ENCODE results near the gene PACSIN2.
"Not testable (repeated sequence)": the region's sequence is repeated elsewhere in the genome, so short reads cannot be mapped to it uniquely, and the experiment has no call there.

PACSIN2 gene, protein sequence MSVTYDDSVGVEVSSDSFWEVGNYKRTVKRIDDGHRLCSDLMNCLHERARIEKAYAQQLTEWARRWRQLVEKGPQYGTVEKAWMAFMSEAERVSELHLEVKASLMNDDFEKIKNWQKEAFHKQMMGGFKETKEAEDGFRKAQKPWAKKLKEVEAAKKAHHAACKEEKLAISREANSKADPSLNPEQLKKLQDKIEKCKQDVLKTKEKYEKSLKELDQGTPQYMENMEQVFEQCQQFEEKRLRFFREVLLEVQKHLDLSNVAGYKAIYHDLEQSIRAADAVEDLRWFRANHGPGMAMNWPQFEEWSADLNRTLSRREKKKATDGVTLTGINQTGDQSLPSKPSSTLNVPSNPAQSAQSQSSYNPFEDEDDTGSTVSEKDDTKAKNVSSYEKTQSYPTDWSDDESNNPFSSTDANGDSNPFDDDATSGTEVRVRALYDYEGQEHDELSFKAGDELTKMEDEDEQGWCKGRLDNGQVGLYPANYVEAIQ

DNA sequence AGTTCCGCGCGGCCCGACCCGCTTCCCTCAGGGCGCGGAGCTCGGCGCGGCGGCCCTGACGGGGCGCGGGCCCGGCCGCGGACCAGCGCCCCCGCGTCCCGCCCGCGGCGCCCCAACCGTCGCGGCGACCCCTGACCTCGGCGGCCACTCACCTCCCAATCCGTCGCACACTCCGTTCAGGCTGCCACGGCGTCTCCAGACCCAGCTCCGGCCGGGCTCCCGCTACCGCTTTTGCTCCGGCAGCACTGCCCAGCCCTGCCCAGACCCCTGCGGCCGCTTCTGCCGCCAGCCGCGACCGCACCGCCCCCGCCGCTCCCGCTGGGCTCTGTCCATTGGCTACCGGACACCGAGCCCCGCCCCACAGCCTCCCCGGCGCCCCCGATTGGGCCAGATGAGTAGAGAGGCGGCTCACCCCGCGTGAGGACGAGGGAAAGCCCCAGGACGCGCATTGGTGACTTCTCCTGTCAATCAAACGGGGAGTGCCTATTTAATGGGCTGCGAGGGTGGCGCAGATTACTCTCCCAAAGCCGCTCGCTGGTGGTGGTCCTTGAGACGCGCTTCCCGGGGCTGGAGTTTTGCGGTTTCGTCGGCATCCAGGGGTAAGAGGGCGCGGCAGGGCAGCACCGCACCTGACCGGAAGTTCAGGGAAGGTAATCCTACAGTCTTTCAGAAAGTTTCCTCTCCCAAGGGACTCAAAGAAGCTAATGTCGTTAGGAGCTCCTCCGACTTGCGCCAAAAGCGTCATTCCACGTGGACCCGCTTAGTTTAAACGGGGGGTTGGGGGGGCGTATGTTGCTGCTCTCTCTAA lies at the start of gene PACSIN2:
Gene PACSIN2, minus strand, starts transcription at position 281 of the 808 bp plus-strand sequence. CDS start 103,069 bp downstream, outside the sequence.
- peak; percentile 98 to 99 for DNase-seq (ENCODE audit: low read depth in 2 of 2)

GRCh38 chr22:43060183-43060582 lies 45.2 kb upstream of the PACSIN2 start:
- DNase-seq (ENCODE audit: low read depth in 2 of 2): peak; percentile 25 to 52

- no peak for DNase-seq (ENCODE audit: low read depth in 2 of 2)
These were observed 42.7 kb upstream of the PACSIN2 start for GRCh38 chr22:43057641-43058040.

DNA sequence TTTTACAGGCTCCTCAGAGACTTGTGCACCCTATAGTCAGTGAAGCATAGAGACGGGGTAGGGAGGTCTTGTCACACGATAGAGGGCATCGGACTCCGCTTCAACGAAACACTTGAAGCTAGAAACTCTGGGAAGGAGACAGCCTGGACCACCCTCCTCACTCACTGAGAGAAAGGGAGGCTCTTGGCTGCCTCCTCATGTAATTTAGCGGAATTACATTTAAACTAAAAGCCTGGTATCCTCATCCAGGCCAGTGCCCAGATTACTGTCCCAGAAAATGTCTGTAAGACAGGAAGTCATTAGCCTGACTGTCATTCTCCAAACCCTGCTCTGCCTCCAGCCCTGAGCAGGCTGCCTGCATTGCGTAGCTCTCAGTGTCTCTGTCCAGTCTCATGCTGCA lies 38.2 kb upstream of the PACSIN2 start:
- DNase-seq (ENCODE audit: low read depth in 2 of 2): no peak

DNA sequence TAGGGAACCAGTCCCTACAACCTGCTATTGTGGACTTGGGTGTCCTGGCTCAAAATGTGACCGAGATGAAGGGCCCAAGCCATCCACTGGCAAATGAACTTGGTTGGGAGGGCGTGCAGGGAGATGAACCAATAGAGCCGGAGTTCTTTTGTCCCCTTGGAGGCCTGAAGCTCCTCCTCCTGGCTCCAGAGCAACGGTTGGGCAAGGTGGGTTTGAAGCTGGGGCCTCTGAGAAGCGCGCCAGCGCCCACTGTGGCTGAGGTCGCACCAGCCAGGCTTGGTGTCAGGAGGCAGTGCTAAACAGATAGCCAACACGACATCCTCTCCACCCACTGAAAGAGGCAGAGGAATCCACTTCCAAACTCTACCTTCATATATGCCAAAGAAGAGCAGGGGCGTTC lies 36.0 kb upstream of the PACSIN2 start:
- DNase-seq (ENCODE audit: low read depth in 2 of 2): no peak

DNA sequence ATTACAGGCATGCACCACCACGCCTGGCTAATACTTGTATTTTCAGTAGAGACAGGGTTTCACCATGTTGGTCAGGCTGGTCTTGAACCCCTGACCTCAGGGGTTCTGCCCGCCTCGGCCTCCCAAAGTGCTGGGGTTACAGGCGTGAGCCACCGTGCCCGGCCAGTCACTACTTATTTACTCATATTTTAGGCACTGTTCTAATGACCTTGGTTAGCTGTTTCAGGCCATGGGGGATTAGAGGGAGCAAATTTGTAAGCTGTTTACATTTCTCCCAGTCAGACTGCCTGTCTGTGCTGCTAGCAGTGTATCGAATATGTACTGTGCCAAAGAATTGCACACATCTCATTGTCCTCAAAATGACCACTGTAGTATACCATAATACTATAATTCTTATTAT lies 32.7 kb upstream of the PACSIN2 start:
- DNase-seq (ENCODE audit: low read depth in 2 of 2): no peak

GRCh38 chr22:43044290-43044712 lies 29.4 kb upstream of the PACSIN2 start:
- no peak for DNase-seq (ENCODE audit: low read depth in 2 of 2)

DNA sequence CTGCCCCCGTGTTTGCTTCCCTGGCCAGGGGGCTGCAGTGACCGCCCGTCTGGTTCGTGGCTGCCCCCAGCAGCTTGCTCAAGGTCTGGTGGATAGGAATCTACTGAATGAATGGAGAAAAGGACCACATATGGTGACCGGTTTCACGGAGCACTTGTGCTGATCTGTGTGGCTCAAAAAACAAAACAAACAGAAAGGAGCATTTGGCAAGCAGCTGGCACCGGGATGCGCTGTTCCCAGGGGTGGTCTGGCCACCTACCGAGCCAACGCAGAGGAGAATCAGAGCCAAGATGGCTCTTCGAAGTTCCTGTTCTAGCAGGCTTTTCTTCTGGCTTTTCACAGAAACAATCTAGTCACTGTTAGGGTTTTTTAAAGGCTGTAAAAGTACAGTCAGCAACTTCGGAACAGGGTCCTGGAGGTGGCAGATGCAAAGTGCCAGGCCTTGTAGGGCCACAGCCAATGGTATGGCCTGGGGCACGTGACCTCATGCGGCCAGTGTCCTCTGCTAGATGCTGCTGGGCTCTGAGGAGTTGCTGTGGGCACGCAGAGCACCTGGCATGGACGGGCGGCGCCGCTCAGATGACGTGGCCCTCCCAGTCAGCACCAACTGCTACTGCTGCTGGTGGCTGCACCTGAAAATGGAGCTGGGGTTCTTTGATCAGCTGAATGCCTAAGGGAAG lies 27.3 kb upstream of the PACSIN2 start:
- DNase-seq (ENCODE audit: low read depth in 2 of 2): no peak

- no peak for DNase-seq (ENCODE audit: low read depth in 2 of 2)
These were observed 24.9 kb upstream of the PACSIN2 start for GRCh38 chr22:43039800-43040199.

DNA sequence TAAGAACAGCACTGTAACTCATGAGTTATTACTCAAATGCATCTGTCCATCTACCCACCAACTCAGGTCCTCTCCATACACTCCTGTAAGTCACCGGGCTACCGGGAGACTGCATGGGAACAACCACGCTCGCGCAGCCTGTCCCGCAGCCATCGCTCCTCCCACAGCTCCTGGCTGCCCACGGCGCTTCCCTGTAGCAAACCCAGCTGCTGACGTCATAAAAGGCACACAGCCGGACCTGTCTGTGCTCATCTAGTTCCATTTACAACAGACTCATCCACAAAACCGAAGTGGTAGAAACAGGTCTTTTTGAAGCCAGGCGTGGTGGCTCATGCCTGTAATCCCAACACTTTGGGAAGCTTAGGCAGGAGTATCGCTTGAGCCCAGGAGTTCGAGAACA lies 23.4 kb upstream of the PACSIN2 start:
- DNase-seq (ENCODE audit: low read depth in 2 of 2): no peak

DNA sequence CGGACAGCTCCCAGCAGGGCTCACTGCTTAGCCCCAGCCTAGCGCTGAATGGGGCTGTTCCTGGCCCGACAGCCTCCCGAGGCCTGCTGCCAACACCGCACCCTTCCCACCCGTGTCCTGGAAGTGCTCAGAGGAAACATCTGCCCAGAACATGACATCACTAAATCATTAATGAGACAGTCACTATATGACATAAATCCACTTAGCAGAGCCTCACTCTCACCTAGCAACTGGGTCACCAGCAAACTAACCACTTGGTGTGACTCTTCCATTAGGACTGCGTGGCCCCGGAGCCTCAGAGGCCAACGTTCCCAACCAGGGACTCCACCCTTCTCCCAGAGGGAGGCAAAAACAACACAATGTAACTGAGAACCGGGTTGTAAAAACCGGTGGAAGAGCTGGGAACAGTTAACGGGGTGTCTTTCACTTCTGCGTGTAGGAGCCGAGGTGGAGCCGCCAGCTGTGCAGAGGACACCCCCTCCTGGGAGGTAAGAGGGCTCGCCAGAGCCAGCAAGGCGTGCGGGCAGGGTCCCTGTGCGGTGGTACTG lies 21.4 kb upstream of the PACSIN2 start:
- DNase-seq (ENCODE audit: low read depth in 2 of 2): no peak

DNA sequence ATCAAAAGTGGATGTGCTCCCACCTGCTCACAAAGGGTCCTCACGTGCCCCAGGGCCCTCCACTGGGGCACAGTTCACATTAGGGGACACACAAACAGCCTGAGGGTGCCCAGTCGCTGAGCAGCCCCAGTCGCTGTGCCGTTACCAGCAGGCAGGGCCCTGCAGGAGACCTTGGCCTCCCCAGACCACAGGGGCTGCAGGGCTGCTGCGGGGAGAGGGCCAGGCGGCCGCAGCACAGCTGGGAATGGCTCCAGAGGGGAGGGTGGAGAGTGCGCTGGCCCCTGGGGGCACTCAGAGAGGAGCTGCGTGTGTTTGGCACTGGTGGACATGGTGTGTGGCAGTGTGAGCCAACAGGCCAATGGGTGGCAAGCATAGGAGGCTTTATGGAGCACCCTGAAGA lies 20.3 kb upstream of the PACSIN2 start:
- no peak for DNase-seq (ENCODE audit: low read depth in 2 of 2)

- DNase-seq (ENCODE audit: low read depth in 2 of 2): no peak
These were observed 16.7 kb upstream of the PACSIN2 start for GRCh38 chr22:43031617-43032016.

DNA sequence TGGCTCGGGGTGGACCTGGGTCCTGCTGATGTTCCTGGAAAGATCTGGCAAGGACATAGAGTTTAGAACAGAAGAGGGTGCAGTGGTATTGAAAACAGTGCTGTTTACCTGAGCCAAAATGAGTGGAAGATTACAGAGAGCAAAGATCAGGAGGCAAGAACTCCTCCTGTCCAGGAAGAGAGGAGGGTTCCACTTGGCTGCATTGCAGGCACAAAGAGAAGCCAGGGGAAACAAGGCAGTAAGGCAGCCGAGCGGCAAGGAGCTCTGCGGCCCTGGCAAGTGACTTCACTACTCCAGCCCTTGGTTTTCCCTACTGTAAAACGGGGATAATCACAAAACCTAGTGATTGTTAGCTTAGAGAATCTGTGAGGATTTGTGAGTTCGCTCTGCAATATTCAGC lies 3.7 kb upstream of the PACSIN2 start:
- no peak for DNase-seq (ENCODE audit: low read depth in 2 of 2)

DNA sequence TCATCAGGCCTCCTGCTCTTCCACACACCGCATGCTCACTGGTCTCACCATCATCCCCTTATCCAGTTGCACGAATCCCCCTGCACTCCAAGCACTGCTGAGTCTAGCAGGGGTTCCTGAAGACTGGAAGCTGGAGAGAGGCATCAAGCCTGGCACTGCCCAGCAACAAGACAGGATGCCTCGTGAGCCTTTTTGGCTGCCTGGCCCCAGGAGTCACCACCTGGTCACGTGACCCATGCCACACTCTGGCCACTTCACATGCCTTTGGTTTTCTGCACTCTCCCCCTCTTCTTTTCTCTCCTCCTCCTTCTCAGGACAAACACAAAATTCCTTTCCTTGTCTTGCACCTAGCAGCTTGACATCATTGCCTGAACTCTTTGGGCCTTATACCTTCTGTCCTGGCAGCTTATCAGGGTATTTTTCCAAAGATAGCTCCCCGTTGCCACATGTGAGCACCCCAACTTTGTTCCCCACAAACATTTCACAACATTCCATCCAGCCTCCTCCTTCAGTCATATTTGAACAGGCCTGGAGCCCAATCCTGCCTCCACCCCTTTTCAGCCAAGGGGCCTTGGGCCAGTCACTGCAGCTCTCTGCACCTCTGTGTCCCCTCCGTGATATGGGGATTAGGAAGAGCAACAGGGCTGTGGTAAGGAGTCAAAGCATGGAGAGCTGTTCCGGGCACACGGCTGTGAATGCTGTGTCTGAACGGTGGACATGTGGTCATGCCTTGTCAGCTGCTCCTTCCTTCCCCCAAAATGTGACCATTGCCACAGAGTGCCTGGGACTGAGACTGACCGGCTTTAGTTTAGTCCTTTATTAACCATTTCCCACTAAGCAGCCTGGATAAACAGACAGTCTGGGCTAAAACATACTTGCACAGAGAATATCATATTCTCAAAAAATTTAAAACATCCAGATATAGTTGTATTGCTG lies 2.8 kb upstream of the PACSIN2 start:
- DNase-seq (ENCODE audit: low read depth in 2 of 2): no peak

- DNase-seq (ENCODE audit: low read depth in 2 of 2): not testable (repeated sequence)
These were observed 1.2 kb upstream of the PACSIN2 start for GRCh38 chr22:43016150-43016549.

DNA sequence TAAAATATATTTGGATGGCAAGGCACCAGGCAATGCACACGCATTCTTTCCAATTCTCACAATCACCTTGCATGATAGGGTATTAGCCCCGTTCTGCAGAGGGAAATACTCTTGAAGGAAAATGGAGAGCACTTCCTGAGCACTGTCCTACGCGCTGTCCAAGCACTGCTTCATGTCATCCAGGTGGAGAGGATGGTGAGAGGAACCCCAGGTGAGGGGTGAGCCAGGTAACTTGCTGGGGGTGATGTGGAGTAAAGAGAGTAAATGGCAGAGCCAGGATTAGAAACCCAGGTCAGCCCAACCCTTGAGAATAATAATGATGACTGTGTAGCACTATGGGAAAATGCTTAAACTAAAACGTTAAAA lies 711 bp upstream of the PACSIN2 start:
- no peak for DNase-seq (ENCODE audit: low read depth in 2 of 2)

- DNase-seq (ENCODE audit: low read depth in 2 of 2): no peak
These were observed 557 bp downstream of the PACSIN2 start for GRCh38 chr22:43014316-43014868.

GRCh38 chr22:43013355-43014315 lies 1.3 kb downstream of the PACSIN2 start:
- DNase-seq (ENCODE audit: low read depth in 2 of 2): no peak
